ENCODE data around the gene SLC22A14.

SLC22A14 gene

DNA sequence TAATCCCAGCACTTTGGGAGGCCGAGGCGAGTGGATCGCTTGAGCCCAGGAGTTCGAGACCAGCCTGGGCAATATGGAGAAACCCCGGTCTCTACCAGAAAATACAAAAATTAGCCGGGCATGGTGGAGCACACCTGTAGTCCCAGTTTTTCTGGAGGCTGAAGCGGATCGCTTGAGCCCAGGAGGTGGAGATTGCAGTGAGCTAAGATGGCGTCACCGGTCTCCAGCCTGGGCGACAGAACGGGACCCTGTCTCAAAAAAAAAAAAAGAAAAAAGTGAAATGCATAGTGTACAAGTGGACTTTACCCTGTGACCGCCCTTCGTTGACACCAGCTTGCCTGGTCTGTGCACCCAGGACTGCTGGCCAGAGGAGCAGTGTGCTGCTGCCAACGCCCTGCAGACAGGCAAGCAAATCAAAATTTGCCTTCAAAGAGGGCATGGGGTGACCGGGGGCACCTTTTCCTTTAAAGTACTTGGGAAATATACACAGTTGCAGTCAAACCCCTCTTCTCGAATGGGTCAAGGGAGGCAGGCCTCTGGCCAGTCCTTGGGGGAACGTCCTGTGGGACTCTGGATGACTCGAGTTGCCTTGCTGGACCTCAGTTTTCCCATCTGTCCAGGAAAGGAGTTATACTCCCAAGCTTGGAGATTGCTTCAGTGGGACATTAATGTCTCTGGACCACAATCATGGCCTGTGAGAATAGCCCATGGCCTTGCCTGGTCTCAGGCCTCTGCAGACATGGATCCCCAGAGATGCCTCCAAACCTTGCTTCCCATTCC is 65.5 kb downstream of the SLC22A14 start:
- DNase-seq: no peak

- DNase-seq: no peak
These were observed 66.8 kb downstream of the SLC22A14 start for GRCh38 chr3:38348903-38349302.

GRCh38 chr3:38349684-38350359 is 67.7 kb downstream of the SLC22A14 start:
- DNase-seq: no peak

DNA sequence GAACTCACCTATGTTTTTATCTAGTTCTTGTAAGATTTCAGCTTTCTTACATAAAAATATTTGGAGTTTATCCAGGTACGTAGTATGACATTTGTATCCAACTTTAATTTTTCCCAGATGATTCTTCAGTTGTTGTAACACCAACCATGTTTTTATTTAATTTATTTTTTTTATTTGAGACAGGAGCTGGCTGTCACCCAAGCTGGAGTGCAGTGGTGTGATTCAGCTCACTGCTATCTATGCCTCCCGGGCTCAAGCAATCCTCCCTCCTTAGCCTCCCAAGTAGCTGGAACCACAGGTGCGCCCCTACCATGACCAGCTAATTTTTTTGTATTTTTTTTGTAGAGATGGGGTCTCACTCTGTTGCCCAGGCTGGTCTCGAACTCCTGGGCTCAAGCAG is 71.1 kb downstream of the SLC22A14 start:
- no peak for DNase-seq

DNA sequence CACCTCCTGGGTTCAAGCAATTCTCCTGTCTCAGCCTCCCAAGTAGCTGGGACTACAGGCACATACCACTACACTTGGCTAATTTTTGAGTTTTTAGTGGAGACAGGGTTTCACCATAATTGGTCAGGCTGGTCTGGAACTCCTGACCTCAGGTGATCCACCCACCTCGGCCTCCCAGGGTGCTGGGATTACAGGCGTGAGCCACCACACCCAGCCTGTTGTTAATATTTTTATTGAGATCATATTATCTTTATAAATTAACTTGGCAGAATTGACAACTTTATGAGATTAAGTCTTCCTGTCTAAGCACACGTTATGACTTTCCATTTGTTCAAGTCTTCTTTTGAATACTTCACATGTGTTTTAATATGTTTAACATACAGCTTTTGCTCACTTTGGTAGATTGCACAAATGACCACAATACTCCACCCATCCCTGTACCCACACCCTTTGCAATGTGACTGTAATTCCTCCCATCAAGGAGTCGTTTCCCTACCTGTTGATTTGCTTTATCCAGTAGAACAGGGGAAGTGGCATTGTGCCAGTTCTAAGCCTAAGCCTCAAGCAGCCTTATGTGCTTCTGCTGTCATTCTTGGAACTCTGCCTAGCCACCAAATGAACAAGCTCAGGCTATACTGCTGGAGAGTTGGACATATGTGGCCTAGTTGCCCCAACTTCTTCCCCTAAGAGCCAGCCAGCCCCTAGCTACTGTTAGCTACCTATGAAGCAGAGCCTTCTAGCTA is 72.7 kb downstream of the SLC22A14 start:
- no peak for DNase-seq

GRCh38 chr3:38359038-38359437 is 76.9 kb downstream of the SLC22A14 start:
- DNase-seq: no peak

DNA sequence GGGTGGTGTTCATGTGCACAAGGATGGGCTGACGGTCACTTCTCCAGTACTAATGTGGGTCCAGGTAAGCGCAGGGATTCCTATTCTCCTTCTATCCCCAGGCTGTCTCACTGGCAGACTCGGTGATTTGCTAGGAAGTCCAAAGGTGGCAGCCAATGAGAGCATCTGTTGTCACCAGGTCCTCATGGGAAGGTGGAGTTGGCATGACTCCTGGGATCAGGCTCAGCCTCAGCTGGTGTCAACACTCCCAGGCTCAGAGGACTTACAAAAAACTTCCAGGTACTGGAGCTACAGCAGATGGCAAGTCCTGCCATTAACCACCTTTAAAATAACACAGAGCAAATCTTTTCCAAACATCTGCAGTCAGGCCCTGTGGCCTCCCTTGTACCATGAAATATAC is 78.3 kb downstream of the SLC22A14 start:
- no peak for DNase-seq

- DNase-seq: no peak
These were observed 79.4 kb downstream of the SLC22A14 start for GRCh38 chr3:38361496-38361895.

- no peak for DNase-seq
These were observed 80.7 kb downstream of the SLC22A14 start for GRCh38 chr3:38362825-38363224.

GRCh38 chr3:38364721-38365400 is 82.8 kb downstream of the SLC22A14 start:
- no peak for DNase-seq

- no peak for DNase-seq
These were observed 83.5 kb downstream of the SLC22A14 start for GRCh38 chr3:38365469-38366062.

DNA sequence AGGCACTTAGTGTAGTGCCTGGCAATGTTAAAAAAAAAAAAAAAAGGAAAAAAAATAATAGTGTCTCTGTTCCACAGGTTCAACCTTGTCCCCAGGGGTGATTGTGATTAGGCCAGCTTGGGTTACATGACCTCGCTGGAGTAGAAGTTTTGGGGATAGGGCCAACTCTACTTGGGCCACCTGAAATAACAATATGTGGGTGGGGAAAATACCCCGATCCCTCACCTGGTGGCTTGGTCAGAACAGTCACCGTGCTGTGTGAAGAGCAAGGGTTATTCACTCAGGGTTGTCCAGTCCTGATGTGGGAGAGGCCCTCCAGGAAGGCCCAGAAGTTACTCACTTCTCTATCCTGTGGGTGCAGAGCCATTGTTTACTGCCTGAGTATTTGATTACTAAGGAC is 84.0 kb downstream of the SLC22A14 start:
- no peak for DNase-seq

GRCh38 chr3:38367779-38368178 is 85.7 kb downstream of the SLC22A14 start:
- no peak for DNase-seq

Data from activated gamma-delta T cell treated with Interleukin-2 at 50 U/mL for 16 hours (primary cell).